Adrenal gland (tissue), 12 donors: ENCODE measurements around the gene KRT79. TPM values are rescaled to one million over a fixed set of nuclear protein-coding genes. Genes with fewer than 3 reads are reported as not detected.

Experiments
- DNase-seq, 7 donors: peaks; one replicate each; pipeline ENCODE4 v3.0.0-alpha.2; 2019 to 2020
- H3K27ac ChIP-seq, 5 donors: fragments of 200-600 bp; sonication (generic) in 4 of 5; 1 replicate in 3 of 5; 2 replicates in 2 of 5; pipeline versions ENCODE4 v1.5.1 to v1.8.0; 2016 to 2020; ENCODE audit warnings: mild to moderate bottlenecking in 1 of 5
- H3K27me3 ChIP-seq: fragments of 200-600 bp; 2 replicates; pipeline ENCODE4 v1.8.0; 2021
- H3K36me3 ChIP-seq, 2 donors: fragments of 200-600 bp; replicated peaks in 1 of 2; 1 replicate in 1 of 2; 2 replicates in 1 of 2; pipeline versions ENCODE4 v1.5.1 to v1.8.0; 2018 to 2022
- H3K4me1 ChIP-seq, 2 donors: fragments of 200-600 bp; replicated peaks in 1 of 2; 1 replicate in 1 of 2; 2 replicates in 1 of 2; pipeline versions ENCODE4 v1.5.1 to v1.8.0; 2018 to 2021
- H3K4me3 ChIP-seq, 4 donors: fragments of 200-600 bp; sonication (generic) in 3 of 4; one replicate each; pipeline ENCODE4 v1.5.1; 2016 to 2018
- H3K9me3 ChIP-seq, 3 donors: fragments of 200-600 bp; sonication (generic) in 1 of 3; replicated peaks in 1 of 3; 1 replicate in 2 of 3; 2 replicates in 1 of 3; pipeline versions ENCODE4 v1.5.1 to v1.8.0; 2016 to 2021
- CTCF ChIP-seq, 6 experiments: fragments of 450-650 bp in 4 of 6; fragments of 200-600 bp in 2 of 6; sonication (generic) in 1 of 6; IDR thresholded peaks; 1 replicate in 5 of 6; 2 replicates in 1 of 6; pipeline versions ENCODE4 v1.5.1 to v1.8.0; 2016 to 2021; ENCODE audit warnings: antibody characterized with exemption in 6 of 6, mild to moderate bottlenecking in 2 of 6, moderate library complexity in 1 of 6
- POLR2A ChIP-seq, 2 donors: fragments of 450-650 bp; IDR thresholded peaks; one replicate each; pipeline ENCODE4 v1.6.1; 2017; ENCODE audit warnings: antibody characterized with exemption in 2 of 2, mild to moderate bottlenecking in 2 of 2, moderate library complexity in 1 of 2
- WGBS, 4 donors: extraction: QIAGEN DNeasy Blood & Tissue Kit in 2 of 4; methylation state at CpG; one replicate each; pipeline versions ENCODE4 v1.1.5 to v1.1.7; 2013 to 2017; 5-methylcytosine and 5-hydroxymethylcytosine counted together
- intact Hi-C, 2 donors: fragments of 100-400 bp; cut with DNase I; formaldehyde crosslinking; loops; one replicate each; pipeline versions ENCODE4 v1.14.1 to v1.15.0; 2022 to 2023
- polyA plus RNA-seq, 3 donors: library from polyadenylated mRNA; stranded (reverse); fragments of 200-250 nt in 2 of 3; fragments of 350-450 nt in 1 of 3; fragmentation: Illumina TruSeq in 1 of 3; extraction: RNeasy Lipid Tissue Mini Kit (QIAGEN cat#74804) in 1 of 3; gene quantifications; one replicate each; pipeline ENCODE4 v1.2.3, GENCODE V29; 2013 to 2014
- total RNA-seq, 9 donors: library from RNA; depleted of rRNA in 4 of 9; stranded (reverse); fragments of >200 nt in 4 of 9; fragments of 120-200 nt in 1 of 9; fragmentation: NEBNext Ultra II Directional in 1 of 9; extraction: Animal tissue kit (Norgen Biotek cat#: 25700) in 1 of 9; gene quantifications; one replicate each; pipeline versions ENCODE4 v1.1.0 to v1.2.4, GENCODE V29; 2013 to 2023
- donor health status: healthy with polysubstance abuse.
- donor health status: Bipolar disorder and iron deficiency.
- donor health status: DM: yes; HTN: yes; CAD: no.
- donor health status: DM: no; HTN: no; CAD: no.
- donor health status: DM: no; HTN: no; CAD: no.
- donor health status: DM: yes; HTN: yes; CAD: no.

Gene KRT79
- total and polyA plus RNA-seq, 12 donors: 0.24 TPM; not detected in 11

GRCh38 chr12:52790427-52791270 is 43.5 kb downstream of the KRT79 start:
- intact Hi-C loops: no loop called here
- Histone ChIP-seq H3K27me3 (peaks cover 17% of the 10 kb centered on the region), H3K9me3 (no peaks in the 10 kb centered on the region), H3K27ac (no peak overlapping the region), H3K4me3 (no peak overlapping the region), H3K36me3 (no peaks in the 10 kb centered on the region), H3K4me1 (no peaks in the 10 kb centered on the region)
- WGBS, 4 donors: 52 to 65% (median 59%) methylated on average over 11 to 19 of the region's 19 CpGs
- DNase-seq: no peak
- TF ChIP-seq POLR2A (IDR thresholded peaks at IDR 0.05): no peak
- no peak for TF ChIP-seq CTCF (IDR thresholded peaks at IDR 0.05)

GRCh38 chr12:52789637-52790426 is 44.3 kb downstream of the KRT79 start:
- TF ChIP-seq CTCF (IDR thresholded peaks at IDR 0.05) (no peak), POLR2A (IDR thresholded peaks at IDR 0.05) (no peak)
- no peaks in the 10 kb centered on the region for H3K36me3 ChIP-seq
- H3K4me3 ChIP-seq: no peak overlapping the region
- no peak overlapping the region for H3K27ac ChIP-seq
- DNase-seq: peak in 1 of 7 donors; percentile 6
- no peaks in the 10 kb centered on the region for H3K9me3 ChIP-seq
- H3K4me1 ChIP-seq: no peaks in the 10 kb centered on the region
- intact Hi-C loops: no loop called here
- peaks cover 17% of the 10 kb centered on the region for H3K27me3 ChIP-seq
- WGBS, 4 donors: 22 to 42% (median 24%) methylated on average over 16 to 50 of the region's 50 CpGs

GRCh38 chr12:52788876-52789636 is 45.1 kb downstream of the KRT79 start:
- Histone ChIP-seq H3K4me3 (no peak overlapping the region), H3K27ac (no peak overlapping the region), H3K36me3 (no peaks in the 10 kb centered on the region), H3K4me1 (no peaks in the 10 kb centered on the region), H3K27me3 (peaks cover 17% of the 10 kb centered on the region), H3K9me3 (no peaks in the 10 kb centered on the region)
- WGBS, 4 donors: 83 to 92% (median 89%) methylated on average over 6 to 11 of the region's 11 CpGs
- intact Hi-C loops: no loop called here
- no peak for DNase-seq
- TF ChIP-seq CTCF (IDR thresholded peaks at IDR 0.05) (no peak), POLR2A (IDR thresholded peaks at IDR 0.05) (no peak)
